Sigmoid colon (tissue), 7 donors: Measurements from ENCODE around the gene USP4. TPM values are rescaled to one million over a fixed set of nuclear protein-coding genes. Genes with fewer than 3 reads are reported as not detected.

Experiments
- DNase-seq: peaks from one replicate; pipeline ENCODE4 v3.0.0-alpha.2; 2019
- H3K27ac ChIP-seq, 4 donors: fragments of 200-600 bp; sonication (generic); one replicate each; pipeline ENCODE4 v1.5.1; 2016 to 2019; ENCODE audit warnings: mild to moderate bottlenecking in 1 of 4
- H3K27me3 ChIP-seq, 3 donors: fragments of 200-600 bp; sonication (generic); one replicate each; pipeline ENCODE4 v1.5.1; 2019; ENCODE audit warnings: mild to moderate bottlenecking in 1 of 3
- H3K36me3 ChIP-seq, 4 donors: fragments of 200-600 bp; sonication (generic); one replicate each; pipeline ENCODE4 v1.5.1; 2016 to 2019
- H3K4me1 ChIP-seq, 4 donors: fragments of 200-600 bp; sonication (generic); one replicate each; pipeline ENCODE4 v1.5.1; 2017 to 2019
- H3K4me3 ChIP-seq, 4 donors: fragments of 200-600 bp; sonication (generic); one replicate each; pipeline ENCODE4 v1.5.1; 2017 to 2019; ENCODE audit warnings: mild to moderate bottlenecking in 2 of 4, moderate library complexity in 1 of 4
- H3K9me3 ChIP-seq, 4 donors: fragments of 200-600 bp in 3 of 4; sonication (generic) in 3 of 4; one replicate each; pipeline versions ENCODE4 v1.5.1 to v1.6.1; 2013 to 2019
- CTCF ChIP-seq, 4 experiments: fragments of 450-650 bp in 3 of 4; fragments of 200-600 bp in 1 of 4; IDR thresholded peaks; one replicate each; pipeline ENCODE4 v1.5.1; 2016 to 2019; ENCODE audit warnings: antibody characterized with exemption in 4 of 4, mild to moderate bottlenecking in 3 of 4, moderate library complexity in 2 of 4
- EP300 ChIP-seq, 4 donors: sonication (generic); formaldehyde crosslinking; IDR thresholded peaks; one replicate each; pipeline ENCODE4 v1.6.1; 2017; ENCODE audit warnings: antibody characterized with exemption in 4 of 4
- POLR2A ChIP-seq, 2 donors: fragments of 450-650 bp; IDR thresholded peaks; one replicate each; pipeline ENCODE4 v1.6.1; 2016; ENCODE audit warnings: antibody characterized with exemption in 2 of 2, mild to moderate bottlenecking in 2 of 2, moderate library complexity in 2 of 2
- POLR2AphosphoS5 ChIP-seq, 4 donors: sonication (generic); formaldehyde crosslinking; IDR thresholded peaks; one replicate each; pipeline ENCODE4 v1.6.1; 2017; ENCODE audit warnings: antibody characterized with exemption in 4 of 4
- WGBS, 2 donors: extraction: QIAGEN DNeasy Blood & Tissue Kit; methylation state at CpG; one replicate each; pipeline ENCODE4 v1.1.7; 2013; 5-methylcytosine and 5-hydroxymethylcytosine counted together
- intact Hi-C: fragments of 100-400 bp; cut with DNase I; formaldehyde crosslinking; loops from one replicate; pipeline ENCODE4 v1.15.1; 2023
- polyA plus RNA-seq, 3 donors: library from polyadenylated mRNA; stranded (reverse); fragments of 200-250 nt; gene quantifications; one replicate each; pipeline ENCODE4 v1.2.3, GENCODE V29; 2013
- total RNA-seq, 4 donors: library from RNA; depleted of rRNA; stranded (reverse); fragments of >200 nt; gene quantifications; one replicate each; pipeline ENCODE4 v1.1.0, GENCODE V29; 2016
- donor health status: healthy with polysubstance abuse.
- donor health status: Bipolar disorder and iron deficiency.
- donor health status: healthy.

The USP4 gene
- total and polyA plus RNA-seq, 7 donors = 16.3 to 31.9 (median 22.2) TPM

- Histone ChIP-seq H3K27ac (no peak overlapping the region), H3K27me3 (no peaks in the 10 kb centered on the region), H3K4me3 (no peak overlapping the region), H3K36me3 (peaks cover 31 to 100% (median 69%) of the 10 kb centered on the region in 4 donors), H3K9me3 (no peaks in the 10 kb centered on the region), H3K4me1 (no peaks in the 10 kb centered on the region)
- no peak for TF ChIP-seq POLR2A (IDR thresholded peaks at IDR 0.05)
- TF ChIP-seq CTCF (IDR thresholded peaks at IDR 0.05) = no peak
- no peak for TF ChIP-seq POLR2AphosphoS5 (IDR thresholded peaks at IDR 0.05)
- TF ChIP-seq EP300 (IDR thresholded peaks at IDR 0.05) = no peak
- WGBS, 2 donors = 95 to 98% methylated on average over 7 of the region's 7 CpGs
- intact Hi-C loops = no loop called here
- no peak for DNase-seq
These were observed 15.1 kb downstream of the USP4 start for GRCh38 chr3:49324768-49325167.

- H3K4me1 ChIP-seq = peaks cover 0 to 8% (median 3%) of the 10 kb centered on the region in 4 donors
- peak overlapping the region in 3 of 4 donors; percentile 64 to 83 (median 81) for H3K27ac ChIP-seq
- no peaks in the 10 kb centered on the region for H3K27me3 ChIP-seq
- intact Hi-C loops = no loop called here
- peak; percentile 96 for DNase-seq
- peaks cover 3 to 79% (median 25%) of the 10 kb centered on the region in 4 donors for H3K36me3 ChIP-seq
- H3K4me3 ChIP-seq = no peak overlapping the region
- no peaks in the 10 kb centered on the region for H3K9me3 ChIP-seq
- 91 to 97% methylated on average over 16 of the region's 16 CpGs for WGBS, 2 donors
- no peak for TF ChIP-seq CTCF (IDR thresholded peaks at IDR 0.05)
- peak; percentile 70 to 93 (median 89) for TF ChIP-seq POLR2AphosphoS5 (IDR thresholded peaks at IDR 0.05)
- TF ChIP-seq EP300 (IDR thresholded peaks at IDR 0.05) = peak; percentile 53 to 91 (median 84)
These were observed 23.0 kb downstream of the USP4 start for GRCh38 chr3:49316696-49317457.

- 90 to 98% methylated on average over 1 of the region's 1 CpG for WGBS, 2 donors
These were observed 25.8 kb downstream of the USP4 start for GRCh38 chr3:49313896-49314688.

GRCh38 chr3:49311283-49311682, 28.6 kb downstream of the USP4 start:
- H3K27ac ChIP-seq = no peak overlapping the region
- no peak for DNase-seq
- WGBS, 2 donors = 96 to 97% methylated on average over 3 of the region's 3 CpGs

More at GRCh38 chr3:49313896-49314688, 25.8 kb downstream of the USP4 start:
- DNase-seq = no peak
- Histone ChIP-seq H3K27ac (no peak overlapping the region), H3K27me3 (no peaks in the 10 kb centered on the region), H3K4me1 (peaks cover 0 to 8% (median 3%) of the 10 kb centered on the region in 4 donors), H3K36me3 (peaks cover 0 to 79% (median 28%) of the 10 kb centered on the region in 4 donors), H3K4me3 (no peak overlapping the region), H3K9me3 (no peaks in the 10 kb centered on the region)
- intact Hi-C loops = no loop called here
- TF ChIP-seq POLR2A (IDR thresholded peaks at IDR 0.05) (no peak), EP300 (IDR thresholded peaks at IDR 0.05) (no peak), CTCF (IDR thresholded peaks at IDR 0.05) (no peak), POLR2AphosphoS5 (IDR thresholded peaks at IDR 0.05) (no peak)

More at GRCh38 chr3:49311283-49311682, 28.6 kb downstream of the USP4 start:
- Histone ChIP-seq H3K27me3 (no peaks in the 10 kb centered on the region), H3K4me1 (no peaks in the 10 kb centered on the region), H3K36me3 (peaks cover 0 to 94% (median 31%) of the 10 kb centered on the region in 4 donors), H3K4me3 (no peak overlapping the region), H3K9me3 (no peaks in the 10 kb centered on the region)
- intact Hi-C loops = no loop called here
- TF ChIP-seq CTCF (IDR thresholded peaks at IDR 0.05) (no peak), POLR2A (IDR thresholded peaks at IDR 0.05) (no peak), EP300 (IDR thresholded peaks at IDR 0.05) (no peak), POLR2AphosphoS5 (IDR thresholded peaks at IDR 0.05) (no peak)
